ENCODE results near the gene WASHC2A.
"Not testable (repeated sequence)": the region's sequence is repeated elsewhere in the genome, so short reads cannot be mapped to it uniquely, and the experiment has no call there.

WASHC2A gene

GRCh38 chr10:50067546-50068351 lies at the start of gene WASHC2A:
Gene WASHC2A (plus strand): TSS chr10:50067954. CDS start chr10:50068006, 52 bp downstream.
- DNase-seq = peak; percentile 59 to 63

GRCh38 chr10:50019279-50019678 lies 48.5 kb upstream of the WASHC2A start:
- not testable (repeated sequence) for DNase-seq

- DNase-seq = not testable (repeated sequence)
Observed at GRCh38 chr10:50020451-50021024, 47.2 kb upstream of the WASHC2A start.

- no peak for DNase-seq
Observed at GRCh38 chr10:50021646-50022045, 46.1 kb upstream of the WASHC2A start.

- DNase-seq = not testable (repeated sequence)
Observed at GRCh38 chr10:50024716-50025383, 42.9 kb upstream of the WASHC2A start.

GRCh38 chr10:50025627-50026026 lies 42.1 kb upstream of the WASHC2A start:
- no peak for DNase-seq

- no peak for DNase-seq
Observed at GRCh38 chr10:50027195-50027594, 40.6 kb upstream of the WASHC2A start.

- no peak for DNase-seq
Observed at GRCh38 chr10:50033481-50033880, 34.3 kb upstream of the WASHC2A start.

GRCh38 chr10:50035337-50035736 lies 32.4 kb upstream of the WASHC2A start:
- DNase-seq = not testable (repeated sequence)

GRCh38 chr10:50044941-50045664 lies 22.7 kb upstream of the WASHC2A start:
- no peak for DNase-seq

- DNase-seq = not testable (repeated sequence)
Observed at GRCh38 chr10:50046457-50046856, 21.3 kb upstream of the WASHC2A start.

- DNase-seq = not testable (repeated sequence)
Observed at GRCh38 chr10:50047594-50047993, 20.2 kb upstream of the WASHC2A start.

- peak; percentile 10 to 36 for DNase-seq
Observed at GRCh38 chr10:50051995-50052660, 15.6 kb upstream of the WASHC2A start.

GRCh38 chr10:50052778-50053376 lies 14.9 kb upstream of the WASHC2A start:
- DNase-seq = not testable (repeated sequence)

- not testable (repeated sequence) for DNase-seq
Observed at GRCh38 chr10:50055494-50056292, 12.1 kb upstream of the WASHC2A start.

- DNase-seq = not testable (repeated sequence)
Observed at GRCh38 chr10:50056654-50057053, 11.1 kb upstream of the WASHC2A start.

- not testable (repeated sequence) for DNase-seq
Observed at GRCh38 chr10:50058727-50059126, 9.0 kb upstream of the WASHC2A start.

- not testable (repeated sequence) for DNase-seq
Observed at GRCh38 chr10:50059946-50060345, 7.8 kb upstream of the WASHC2A start.

GRCh38 chr10:50061548-50061947 lies 6.2 kb upstream of the WASHC2A start:
- not testable (repeated sequence) for DNase-seq

- no peak for DNase-seq
Observed at GRCh38 chr10:50063100-50063499, 4.7 kb upstream of the WASHC2A start.

- DNase-seq = not testable (repeated sequence)
Observed at GRCh38 chr10:50068352-50068659, 552 bp downstream of the WASHC2A start.

Data from inflammatory macrophage treated with lipopolysaccharide for 1 hour (primary cell).